IPS DF 19.7 (cell line): ENCODE results near the gene DENND4C.
A peak's percentile ranks its signal among the peaks of the same experiment; 100 is the strongest.
"Not testable (repeated sequence)": the region's sequence is repeated elsewhere in the genome, so short reads cannot be mapped to it uniquely, and the experiment has no call there.

ENCODE experiments used
- DNase-seq: peaks from one replicate; pipeline ENCODE4 v3.0.0-alpha.2; 2013; ENCODE audit warnings: low read depth, low spot score

Gene DENND4C

DNA sequence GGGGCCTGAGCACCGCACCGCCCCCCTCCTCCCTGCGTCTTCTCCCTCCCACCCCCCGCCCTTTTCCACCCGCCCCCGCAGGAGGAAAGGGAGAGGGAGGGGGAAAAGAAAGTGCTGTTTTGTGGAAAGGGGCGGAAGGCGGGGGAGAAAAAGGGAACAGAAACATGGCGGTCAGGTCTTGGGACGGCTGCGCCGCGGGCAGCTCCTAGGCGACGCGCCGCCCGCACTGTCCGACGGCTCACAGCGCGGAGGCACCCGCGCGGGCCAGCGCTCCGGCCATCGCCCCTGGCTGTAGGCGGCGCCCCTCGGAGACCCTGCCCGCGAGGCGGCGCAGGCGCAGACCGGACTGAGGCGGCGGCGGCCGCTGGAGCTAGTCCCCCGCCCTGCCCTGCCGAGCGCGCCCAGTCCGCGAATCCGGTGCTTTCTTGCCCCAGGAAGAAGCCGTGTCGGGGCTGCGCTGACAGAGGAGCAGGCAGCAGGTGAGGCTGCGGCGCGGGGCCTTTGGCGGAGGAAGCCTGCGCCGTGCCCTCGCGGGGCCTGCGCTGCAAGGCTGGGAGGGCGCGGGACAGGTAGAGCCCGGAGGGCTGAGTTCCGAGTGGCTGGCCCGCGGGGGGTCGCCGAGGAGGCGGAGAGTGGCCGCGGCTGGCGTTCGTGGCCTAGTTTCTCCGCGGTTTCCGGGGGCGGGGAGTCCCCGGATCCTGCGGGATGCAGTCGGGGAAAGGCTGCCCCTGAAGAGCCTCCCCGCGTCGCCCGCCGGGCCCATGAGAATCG is at the start of gene DENND4C:
Gene DENND4C, plus strand, starts transcription at position 339 of the 771 bp plus-strand sequence. CDS start 45,482 bp downstream, outside the sequence.
- peak; percentile 73 for DNase-seq

DNA sequence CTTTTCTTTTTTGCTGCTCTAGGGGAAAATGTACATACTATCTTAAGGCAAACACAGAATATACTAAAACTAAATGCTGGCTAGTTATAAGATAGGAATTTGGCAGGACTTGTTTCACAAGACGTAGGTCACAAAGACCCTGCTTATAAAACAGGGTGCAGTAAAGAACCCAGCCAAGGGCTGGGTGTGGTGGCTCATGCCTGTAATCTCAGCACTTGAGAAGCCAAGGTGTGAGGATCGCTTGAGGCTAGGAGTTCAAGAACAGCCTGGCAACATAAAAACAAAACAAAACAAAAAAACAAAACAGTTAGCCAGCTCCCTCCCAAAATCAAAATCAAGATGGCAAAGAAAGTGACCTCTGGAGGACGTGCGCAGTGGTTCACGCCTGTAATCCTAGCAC is 49.5 kb upstream of the DENND4C start:
- DNase-seq: no peak

DNA sequence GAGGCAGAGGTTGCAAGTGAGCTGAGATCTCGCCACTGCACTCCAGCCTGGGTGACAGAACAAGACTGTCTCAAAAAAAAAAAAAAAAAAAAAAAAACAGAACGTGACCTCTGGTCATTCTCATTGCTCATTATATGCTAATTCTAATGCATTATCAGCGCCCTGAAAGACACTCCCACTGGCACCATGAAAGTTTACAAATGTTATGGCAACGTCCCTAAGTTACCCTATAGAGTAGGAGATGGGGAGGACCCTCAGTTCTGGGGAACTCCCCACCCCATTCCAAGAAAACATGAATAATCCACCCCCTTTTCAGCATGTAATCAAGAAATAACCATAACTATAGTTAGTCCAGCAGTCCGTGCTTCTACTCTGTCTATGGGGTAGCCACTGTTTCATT is 48.9 kb upstream of the DENND4C start:
- DNase-seq: no peak

DNA sequence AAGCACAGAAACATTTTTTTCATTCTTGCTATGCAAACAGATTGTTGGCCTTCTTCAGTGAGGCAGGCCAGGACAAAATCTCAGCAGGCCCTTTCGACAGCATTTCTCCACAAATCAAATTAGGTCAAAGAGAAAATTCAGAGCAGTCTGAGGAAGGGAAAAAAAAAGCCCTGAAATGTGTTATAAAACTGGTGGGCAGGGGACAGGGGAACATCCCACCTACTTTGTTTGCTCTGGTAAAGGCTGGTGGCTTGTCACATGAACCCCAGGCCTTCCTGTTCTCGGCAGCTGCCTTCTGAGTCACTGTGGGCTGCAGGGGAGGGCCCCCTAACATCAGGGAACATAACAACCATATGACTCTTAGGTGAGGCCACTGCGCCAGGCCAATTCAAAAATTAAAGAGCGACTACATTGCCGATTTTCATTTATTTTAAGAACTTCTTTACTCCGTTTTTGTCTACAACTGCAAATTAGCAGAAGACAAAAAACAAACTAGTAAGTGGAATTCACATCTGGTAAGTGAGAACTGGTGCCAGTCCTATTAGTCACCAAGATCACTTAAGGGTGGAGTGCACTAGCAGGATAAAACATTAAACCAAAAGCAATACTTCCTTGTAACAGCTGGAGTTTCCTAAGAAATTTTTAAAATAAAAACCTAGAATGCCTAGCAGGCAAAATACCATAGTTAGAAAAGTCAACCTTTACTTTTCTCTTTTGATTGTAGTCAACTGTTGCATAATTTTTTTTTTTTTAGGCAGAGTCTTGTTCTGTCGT is 46.2 kb upstream of the DENND4C start:
- no peak for DNase-seq

DNA sequence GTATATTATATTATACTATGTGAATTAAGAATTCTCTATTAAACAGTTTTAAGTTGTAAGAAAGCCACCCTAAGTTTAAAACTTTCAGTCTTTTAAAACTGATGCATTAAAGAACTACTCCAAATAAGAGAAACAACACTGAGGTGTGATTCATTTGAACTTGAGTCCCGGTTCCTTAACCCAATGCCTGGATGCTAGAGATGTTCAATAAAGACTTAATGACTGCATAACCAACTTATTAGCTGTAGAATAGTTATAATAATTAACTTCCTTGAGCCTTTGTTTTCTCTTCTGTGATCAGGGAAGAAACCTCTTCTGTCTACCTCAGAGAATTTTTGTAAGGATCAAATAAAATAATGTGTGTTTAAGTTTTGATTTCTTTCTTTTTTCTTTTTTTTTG is 45.3 kb upstream of the DENND4C start:
- no peak for DNase-seq

- no peak for DNase-seq
Measured at GRCh38 chr9:19186232-19186631, 44.3 kb upstream of the DENND4C start.

- no peak for DNase-seq
Measured at GRCh38 chr9:19188771-19189170, 41.7 kb upstream of the DENND4C start.

DNA sequence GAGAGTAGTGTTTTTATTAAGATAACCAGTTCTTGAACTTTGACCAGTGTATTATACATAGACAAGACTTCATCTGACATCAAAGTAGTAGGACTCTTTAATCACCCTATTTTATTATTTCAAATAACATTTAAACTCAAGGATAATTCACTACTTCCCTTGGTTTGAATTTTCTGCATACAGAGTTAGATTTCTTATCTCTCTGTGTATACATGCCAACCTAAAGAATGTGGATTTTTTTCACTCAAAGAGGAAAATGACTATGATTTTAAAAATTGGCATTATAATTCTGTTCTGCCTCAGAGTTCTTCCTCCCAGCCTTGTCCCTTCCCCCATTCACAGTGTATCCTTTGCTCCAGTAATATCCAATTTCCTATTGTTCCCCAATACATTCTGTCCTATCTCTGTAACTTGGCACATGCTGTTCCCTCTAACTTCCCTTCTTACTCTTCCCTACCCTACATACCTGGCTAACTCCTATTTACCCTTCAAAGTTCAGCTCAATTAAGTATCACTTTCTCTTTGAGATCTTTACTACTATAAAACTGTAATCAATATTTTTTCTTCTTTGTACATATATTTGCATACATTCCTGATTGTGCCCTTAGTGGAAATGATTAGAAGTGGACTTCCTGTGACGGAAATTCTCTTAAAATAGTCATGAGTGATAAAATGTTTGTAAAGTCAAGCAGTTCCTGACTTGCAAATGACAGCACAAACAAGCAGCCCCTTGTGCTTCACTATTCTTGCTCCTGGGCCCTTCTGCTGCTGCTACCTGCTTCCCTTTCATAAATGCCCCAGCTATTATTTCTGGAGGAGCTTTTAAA is 38.1 kb upstream of the DENND4C start:
- DNase-seq: no peak

- no peak for DNase-seq
Measured at GRCh38 chr9:19193029-19193324, 37.5 kb upstream of the DENND4C start.

DNA sequence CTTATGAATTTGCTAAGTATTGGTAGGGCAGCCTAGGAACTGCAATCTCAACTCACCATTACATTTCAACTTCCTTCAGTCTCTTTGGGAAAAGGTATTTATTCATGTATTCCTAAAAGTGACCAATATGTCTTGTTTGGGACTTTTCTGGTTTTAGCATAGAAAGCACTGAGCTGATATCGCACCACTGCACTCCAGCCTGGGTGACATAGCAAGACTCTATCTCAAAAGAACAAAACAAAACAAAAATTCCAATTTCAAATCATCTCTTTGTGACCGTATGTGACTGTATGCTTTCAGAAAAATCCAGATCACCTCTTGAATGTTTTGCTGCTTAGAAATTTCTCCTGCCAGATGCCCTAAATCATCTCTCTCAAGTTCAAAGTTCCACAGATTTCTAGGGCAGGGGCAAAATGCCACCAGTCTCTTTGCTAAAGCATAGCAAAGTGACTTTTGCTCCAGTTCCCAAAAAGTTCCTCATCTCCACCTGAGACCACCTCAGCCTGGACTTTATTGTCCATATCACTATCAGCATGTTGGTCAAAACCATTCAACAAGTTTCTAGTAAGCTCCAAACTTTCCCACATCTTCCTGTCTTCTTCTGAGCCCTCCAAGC is 37.0 kb upstream of the DENND4C start:
- not testable (repeated sequence) for DNase-seq

DNA sequence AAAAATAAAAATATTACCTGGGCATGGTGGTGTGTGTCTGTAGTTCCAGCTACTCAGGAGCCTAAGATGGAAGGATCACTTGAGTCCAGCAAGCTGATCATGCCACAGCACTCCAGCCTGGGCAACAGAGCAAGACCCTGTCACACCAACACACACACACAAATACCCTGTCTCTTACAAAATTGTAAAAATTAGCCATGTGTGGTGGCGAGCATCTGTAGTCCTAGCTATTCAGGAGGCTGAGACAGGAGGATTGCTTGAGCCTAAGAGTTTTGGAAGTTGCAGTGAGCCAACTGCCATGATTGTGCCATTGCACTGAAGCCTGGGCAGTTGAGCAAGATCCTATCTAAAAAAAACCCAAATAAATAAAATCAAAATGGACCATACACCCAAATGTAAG is 32.1 kb upstream of the DENND4C start:
- no peak for DNase-seq

DNA sequence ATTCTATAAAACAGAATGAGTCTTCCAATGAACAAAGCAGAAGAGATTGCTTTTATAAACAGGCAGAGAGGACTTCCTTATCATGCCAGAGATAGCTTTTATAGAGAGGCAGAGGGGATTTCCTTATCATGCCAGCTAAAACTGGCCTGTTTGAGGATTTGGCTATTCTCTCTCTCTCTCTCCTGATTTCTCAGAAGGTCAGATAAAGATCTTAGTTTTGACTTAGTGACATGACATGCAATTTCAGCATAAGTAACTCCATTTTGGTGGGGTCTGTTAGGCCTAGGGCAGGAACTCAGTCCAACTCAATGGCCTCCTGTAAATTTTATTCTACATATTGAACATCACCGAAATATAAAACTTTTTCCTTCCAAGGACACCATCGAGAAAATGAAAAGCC is 31.5 kb upstream of the DENND4C start:
- no peak for DNase-seq

- DNase-seq: no peak
Measured at GRCh38 chr9:19200229-19200628, 30.3 kb upstream of the DENND4C start.

DNA sequence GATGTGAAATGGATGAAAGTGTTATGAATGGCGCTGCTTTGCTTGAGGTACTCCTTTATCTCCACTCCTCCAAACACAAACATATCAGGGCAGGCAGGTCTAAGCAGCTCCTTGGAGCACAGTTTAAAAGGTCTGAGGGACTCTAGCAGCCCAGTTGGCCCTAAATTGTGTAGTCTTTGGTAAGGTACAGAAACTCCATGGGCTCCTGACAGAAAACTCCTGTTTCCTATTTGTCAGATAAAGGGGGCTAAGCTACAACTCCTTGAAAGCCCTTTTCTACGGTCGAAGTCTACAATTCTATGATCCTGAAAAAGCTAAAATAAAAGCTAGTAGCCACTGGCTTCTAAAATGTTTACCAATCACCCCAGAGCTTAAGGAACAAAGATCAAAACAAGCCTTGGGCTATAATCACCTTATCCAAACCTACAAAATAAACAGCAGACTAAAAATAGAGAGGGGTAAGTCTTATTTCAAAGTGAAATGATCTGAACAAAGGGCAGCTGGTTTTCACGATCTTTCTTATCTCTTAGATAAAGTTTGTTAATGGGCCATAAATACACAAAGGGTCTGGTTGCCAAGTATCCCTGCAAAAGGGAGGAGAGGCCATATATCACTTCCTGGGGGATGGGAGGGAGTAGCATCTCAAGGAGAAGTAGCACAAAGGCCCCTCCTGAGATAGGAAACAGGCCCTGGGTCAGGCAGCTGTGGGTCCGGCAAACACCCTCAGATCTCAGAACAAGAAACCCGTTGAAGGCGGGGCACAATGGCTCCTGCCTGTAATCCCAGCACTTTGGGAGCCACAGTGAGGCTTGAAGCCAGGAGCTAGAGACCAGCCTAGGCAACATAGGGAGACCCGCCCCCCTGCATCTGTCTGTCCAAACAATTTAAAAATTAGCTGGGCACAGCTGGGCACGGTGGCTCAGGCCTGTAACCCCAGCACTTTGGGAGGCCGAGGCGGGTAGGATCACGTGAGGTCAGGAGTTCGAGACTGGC is 28.3 kb upstream of the DENND4C start:
- no peak for DNase-seq

DNA sequence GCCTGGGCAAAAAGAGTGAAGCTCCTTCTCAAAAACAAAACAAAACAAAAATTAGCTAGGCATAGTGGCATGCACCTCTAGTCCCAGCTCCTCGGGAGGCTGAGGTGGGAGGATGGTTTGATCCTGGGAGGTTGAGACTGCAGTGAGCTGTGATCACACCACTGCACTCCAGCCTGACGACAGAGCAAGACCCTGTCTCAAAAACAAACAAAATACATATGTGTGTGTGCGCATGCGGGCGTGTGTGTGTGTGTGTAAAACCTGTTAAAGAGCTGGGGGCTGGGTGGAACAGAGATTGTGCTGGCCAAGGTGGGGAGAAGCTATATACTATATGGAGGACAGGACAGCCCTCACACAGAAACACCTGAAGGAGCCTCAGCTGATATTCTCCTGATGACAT is 27.4 kb upstream of the DENND4C start:
- DNase-seq: no peak

DNA sequence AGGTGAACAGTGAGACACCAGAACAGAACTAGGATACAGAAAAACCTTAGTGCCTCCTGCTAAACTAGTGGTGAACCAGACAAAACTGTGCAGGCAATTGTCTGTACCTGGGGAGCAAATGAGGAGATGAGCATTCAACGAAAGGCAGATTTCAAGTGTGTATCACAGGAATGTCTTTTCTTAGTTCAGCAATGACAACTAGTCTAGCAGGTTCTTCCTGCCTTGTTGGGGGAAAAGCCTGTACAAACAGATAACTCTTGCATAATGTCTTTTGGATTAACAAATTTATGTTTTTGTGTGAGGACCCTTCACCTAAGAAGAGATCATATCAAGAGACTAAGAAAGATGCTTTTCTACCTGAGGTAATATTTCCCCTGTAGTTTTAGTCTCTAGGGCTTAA is 21.8 kb upstream of the DENND4C start:
- DNase-seq: no peak

GRCh38 chr9:19209188-19209587 is 21.3 kb upstream of the DENND4C start:
- DNase-seq: no peak

GRCh38 chr9:19213823-19214222 is 16.7 kb upstream of the DENND4C start:
- no peak for DNase-seq

DNA sequence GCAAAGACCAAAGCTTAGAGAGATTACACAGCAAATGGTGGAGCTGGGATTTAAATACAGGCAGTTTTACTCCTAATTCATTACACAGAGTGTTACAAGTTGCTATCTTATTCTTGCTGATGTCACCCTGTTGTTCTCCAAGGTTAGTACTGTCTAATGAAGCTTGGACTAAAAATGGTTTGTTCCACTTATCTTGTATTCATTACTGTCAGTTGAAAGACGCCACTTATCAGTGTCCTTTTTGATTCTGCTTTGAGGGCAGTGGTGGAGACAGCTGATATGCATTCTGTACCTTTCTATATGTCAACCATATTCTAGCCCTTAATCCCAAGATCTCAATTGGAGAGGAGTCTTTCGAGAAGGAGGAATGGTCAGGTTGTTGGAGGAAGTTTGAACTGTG is 14.0 kb upstream of the DENND4C start:
- DNase-seq: no peak

DNA sequence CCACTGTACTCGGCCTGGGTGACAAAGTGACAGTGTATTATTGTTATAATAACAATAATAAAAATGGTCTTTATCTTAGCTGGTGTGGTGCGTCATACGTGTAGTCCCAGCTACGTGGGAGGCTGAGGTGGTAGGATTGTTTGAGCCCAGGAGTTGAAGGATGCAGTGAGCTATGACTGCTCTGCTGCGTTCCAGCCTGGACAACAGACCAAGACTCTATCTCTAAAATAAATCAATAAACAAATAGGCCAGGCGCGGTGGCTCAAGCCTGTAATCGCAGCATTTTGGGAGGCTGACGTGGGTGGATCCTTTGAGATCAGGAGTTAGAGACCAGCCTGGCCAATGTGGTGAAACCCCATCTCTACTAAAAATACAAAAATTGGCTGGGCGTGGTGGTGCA is 9.2 kb upstream of the DENND4C start:
- DNase-seq: no peak

DNA sequence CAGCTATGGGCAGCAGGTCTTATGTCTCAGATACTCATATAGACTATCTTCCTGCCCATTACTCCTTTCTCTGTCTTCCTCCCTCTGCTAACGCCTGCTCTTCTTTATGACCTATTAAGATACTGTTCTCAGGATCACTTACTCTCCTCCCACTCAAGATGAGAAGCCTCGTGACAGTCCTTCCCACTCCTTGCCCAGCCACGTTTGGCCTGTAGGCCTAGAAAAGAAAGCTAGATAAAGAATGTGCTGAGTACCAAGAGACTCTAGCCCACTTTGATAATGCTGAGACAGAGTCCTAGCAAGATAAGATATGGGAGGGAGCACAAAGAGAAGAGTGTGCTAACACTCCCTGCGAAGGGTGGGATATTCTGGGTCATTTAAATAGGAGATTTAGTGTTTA is 6.8 kb upstream of the DENND4C start:
- no peak for DNase-seq
